Cardiac muscle cell (in vitro differentiated cells and primary cell): ENCODE measurements around the gene RALB. TPM values are rescaled to one million over a fixed set of nuclear protein-coding genes. Genes with fewer than 3 reads are reported as not detected.

Experiments used
- DNase-seq, 2 donors: peaks; one replicate each; pipeline versions ENCODE4 v3.0.0 to v3.0.0-alpha.2; 2010 to 2017; ENCODE audit warnings: low read depth in 1 of 2, low spot score in 1 of 2
- H3K27ac ChIP-seq: fragments of 200-600 bp; sonication (generic); 2 replicates; pipeline ENCODE4 v1.5.1; 2016
- H3K27me3 ChIP-seq: fragments of 200-600 bp; sonication (generic); 2 replicates; pipeline ENCODE4 v1.6.0; 2016; ENCODE audit warnings: control low read depth
- H3K36me3 ChIP-seq: fragments of 200-600 bp; sonication (generic); 2 replicates; pipeline ENCODE4 v1.5.1; 2016; ENCODE audit warnings: control low read depth
- H3K4me1 ChIP-seq: fragments of 200-600 bp; sonication (generic); 2 replicates; pipeline ENCODE4 v1.8.1; 2017; ENCODE audit warnings: low read depth, mild to moderate bottlenecking, mixed run types
- H3K4me3 ChIP-seq: fragments of 200-600 bp; sonication (generic); 2 replicates; pipeline ENCODE4 v1.5.1; 2016; ENCODE audit warnings: mild to moderate bottlenecking
- H3K9me3 ChIP-seq: fragments of 200-600 bp; sonication (generic); 2 replicates; pipeline ENCODE4 v1.5.1; 2017; ENCODE audit warnings: low read depth, mild to moderate bottlenecking, control low read depth
- polyA plus RNA-seq: library from polyadenylated mRNA; unstranded; fragments of >200 nt; fragmentation: Nextera tagmentation; extraction: Ambion mirVana; gene quantifications from 2 replicates; pipeline ENCODE4 v1.2.1, GENCODE V29; 2016
- total RNA-seq: library from RNA; depleted of rRNA; stranded (reverse); fragments of >200 nt; gene quantifications from 2 replicates; pipeline ENCODE4 v1.2.3, GENCODE V29; 2016
- TF ChIP-seq, protein P1 (sequence below): IDR thresholded peaks from 2 replicates; pipeline ENCODE4 v1.5.1; 2012; ENCODE audit warnings: low read depth, mild to moderate bottlenecking, low read length

RALB gene
- total and polyA plus RNA-seq, 2 experiments from 2014 or later = 26.5 to 50.8 TPM

DNA sequence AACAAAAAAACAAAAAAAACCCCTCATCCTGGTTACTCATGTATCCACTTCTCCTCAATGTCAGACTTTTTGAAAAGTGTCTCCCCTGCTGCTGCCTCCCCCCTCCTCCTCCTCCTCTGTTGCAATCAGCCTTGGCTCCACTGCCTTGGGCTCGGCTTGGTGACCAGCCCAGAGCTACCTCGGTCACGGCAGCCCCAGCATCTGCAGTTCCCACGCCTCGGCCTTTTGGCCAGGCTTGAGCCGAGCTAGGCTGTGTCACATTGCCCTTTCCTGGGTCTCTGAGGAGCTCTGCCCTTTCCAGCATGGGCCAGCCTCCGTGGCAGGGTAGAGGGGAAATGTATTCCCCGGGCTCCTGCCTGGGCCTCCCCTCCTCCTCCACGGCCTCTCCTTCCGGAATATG, 70.6 kb downstream of the RALB start:
- peaks cover 18% of the 10 kb centered on the region for H3K27me3 ChIP-seq
- TF ChIP-seq, protein P1, sequence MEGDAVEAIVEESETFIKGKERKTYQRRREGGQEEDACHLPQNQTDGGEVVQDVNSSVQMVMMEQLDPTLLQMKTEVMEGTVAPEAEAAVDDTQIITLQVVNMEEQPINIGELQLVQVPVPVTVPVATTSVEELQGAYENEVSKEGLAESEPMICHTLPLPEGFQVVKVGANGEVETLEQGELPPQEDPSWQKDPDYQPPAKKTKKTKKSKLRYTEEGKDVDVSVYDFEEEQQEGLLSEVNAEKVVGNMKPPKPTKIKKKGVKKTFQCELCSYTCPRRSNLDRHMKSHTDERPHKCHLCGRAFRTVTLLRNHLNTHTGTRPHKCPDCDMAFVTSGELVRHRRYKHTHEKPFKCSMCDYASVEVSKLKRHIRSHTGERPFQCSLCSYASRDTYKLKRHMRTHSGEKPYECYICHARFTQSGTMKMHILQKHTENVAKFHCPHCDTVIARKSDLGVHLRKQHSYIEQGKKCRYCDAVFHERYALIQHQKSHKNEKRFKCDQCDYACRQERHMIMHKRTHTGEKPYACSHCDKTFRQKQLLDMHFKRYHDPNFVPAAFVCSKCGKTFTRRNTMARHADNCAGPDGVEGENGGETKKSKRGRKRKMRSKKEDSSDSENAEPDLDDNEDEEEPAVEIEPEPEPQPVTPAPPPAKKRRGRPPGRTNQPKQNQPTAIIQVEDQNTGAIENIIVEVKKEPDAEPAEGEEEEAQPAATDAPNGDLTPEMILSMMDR = no peak
- peak in 1 of 2 donors; percentile 76 for DNase-seq
- no peaks in the 10 kb centered on the region for H3K36me3 ChIP-seq
- H3K27ac ChIP-seq = no peak overlapping the region
- H3K9me3 ChIP-seq = no peaks in the 10 kb centered on the region
- H3K4me1 ChIP-seq = no peaks in the 10 kb centered on the region
- no peak overlapping the region for H3K4me3 ChIP-seq

DNA sequence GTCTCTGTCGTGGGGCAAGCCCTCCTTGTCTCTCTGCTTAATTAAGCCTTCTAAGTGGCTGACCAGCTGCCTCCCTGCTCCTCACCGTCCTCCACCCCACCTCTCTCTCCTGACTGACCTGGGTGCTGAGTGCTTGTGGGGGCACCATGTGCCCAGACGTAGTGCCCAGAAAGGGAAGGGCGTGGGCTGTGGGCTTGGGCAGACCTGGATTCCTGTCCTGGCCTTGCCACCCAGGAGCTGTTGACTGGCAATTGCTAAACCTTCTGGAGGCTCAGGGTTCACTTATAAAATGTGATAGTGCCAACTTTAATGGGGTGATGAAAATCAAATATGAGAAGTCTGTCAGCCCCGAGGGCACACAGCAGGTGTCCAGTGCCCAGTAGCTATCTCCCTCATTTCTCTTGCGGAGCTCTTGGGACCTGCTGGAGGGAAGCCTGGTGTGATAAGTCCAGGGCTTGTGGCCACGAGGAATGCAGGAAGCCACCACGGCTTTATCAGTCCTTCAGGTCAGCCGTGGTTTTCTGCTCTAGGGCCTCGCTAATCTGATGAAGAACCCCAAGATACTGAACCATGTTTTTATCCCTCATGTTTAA, 71.3 kb downstream of the RALB start:
- TF ChIP-seq, protein P1 = no peak
- no peaks in the 10 kb centered on the region for H3K36me3 ChIP-seq
- no peaks in the 10 kb centered on the region for H3K4me1 ChIP-seq
- DNase-seq = peak in 1 of 2 donors; percentile 23
- no peak overlapping the region for H3K27ac ChIP-seq
- H3K27me3 ChIP-seq = peaks cover 18% of the 10 kb centered on the region
- no peak overlapping the region for H3K4me3 ChIP-seq
- no peaks in the 10 kb centered on the region for H3K9me3 ChIP-seq

DNA sequence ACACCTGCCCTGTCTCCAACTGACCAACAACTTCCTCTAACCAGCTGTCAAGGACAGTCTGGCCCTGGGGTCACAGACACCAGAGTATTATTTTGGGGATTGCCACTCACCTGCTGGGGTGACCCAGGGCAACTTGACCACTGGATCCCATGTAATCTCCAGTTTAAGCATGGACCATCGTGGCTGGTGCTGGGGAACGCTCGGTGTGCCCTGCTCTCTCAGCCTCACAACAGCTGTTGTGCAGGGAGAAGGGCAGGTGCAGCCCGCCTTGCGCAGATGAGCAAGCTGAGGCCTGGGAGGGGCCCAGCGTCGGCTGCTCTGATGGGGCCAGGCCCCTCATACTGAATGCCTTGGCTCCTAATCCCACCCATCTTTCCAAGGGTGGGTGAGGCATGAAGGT, 72.3 kb downstream of the RALB start:
- Histone ChIP-seq H3K4me3 (no peak overlapping the region), H3K36me3 (no peaks in the 10 kb centered on the region), H3K27me3 (peaks cover 16% of the 10 kb centered on the region), H3K27ac (no peak overlapping the region), H3K4me1 (no peaks in the 10 kb centered on the region), H3K9me3 (no peaks in the 10 kb centered on the region)
- TF ChIP-seq, protein P1 = no peak
- DNase-seq = no peak

DNA sequence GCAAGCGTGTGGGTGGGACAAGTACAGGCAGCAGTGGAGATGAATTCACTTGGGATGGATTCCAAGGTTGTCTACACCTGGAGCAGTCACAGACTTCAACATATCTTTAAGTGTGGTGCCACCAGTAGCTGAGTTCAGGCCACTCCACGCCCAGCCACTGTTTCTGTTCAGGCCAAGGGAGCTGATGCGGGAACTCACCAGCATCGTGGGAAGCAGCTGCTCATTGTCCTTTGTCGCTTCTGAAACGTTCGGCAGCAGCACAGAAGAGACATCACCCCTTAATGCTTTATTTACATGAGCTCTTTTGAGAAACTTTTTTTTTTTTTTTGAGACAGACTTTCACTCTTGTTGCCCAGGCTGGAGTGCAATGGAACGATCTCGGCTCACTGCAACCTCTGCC, 73.4 kb downstream of the RALB start:
- H3K9me3 ChIP-seq = no peaks in the 10 kb centered on the region
- H3K27ac ChIP-seq = no peak overlapping the region
- peaks cover 12% of the 10 kb centered on the region for H3K27me3 ChIP-seq
- H3K4me1 ChIP-seq = no peaks in the 10 kb centered on the region
- no peak for DNase-seq
- H3K4me3 ChIP-seq = no peak overlapping the region
- no peaks in the 10 kb centered on the region for H3K36me3 ChIP-seq
- TF ChIP-seq, protein P1 = no peak

DNA sequence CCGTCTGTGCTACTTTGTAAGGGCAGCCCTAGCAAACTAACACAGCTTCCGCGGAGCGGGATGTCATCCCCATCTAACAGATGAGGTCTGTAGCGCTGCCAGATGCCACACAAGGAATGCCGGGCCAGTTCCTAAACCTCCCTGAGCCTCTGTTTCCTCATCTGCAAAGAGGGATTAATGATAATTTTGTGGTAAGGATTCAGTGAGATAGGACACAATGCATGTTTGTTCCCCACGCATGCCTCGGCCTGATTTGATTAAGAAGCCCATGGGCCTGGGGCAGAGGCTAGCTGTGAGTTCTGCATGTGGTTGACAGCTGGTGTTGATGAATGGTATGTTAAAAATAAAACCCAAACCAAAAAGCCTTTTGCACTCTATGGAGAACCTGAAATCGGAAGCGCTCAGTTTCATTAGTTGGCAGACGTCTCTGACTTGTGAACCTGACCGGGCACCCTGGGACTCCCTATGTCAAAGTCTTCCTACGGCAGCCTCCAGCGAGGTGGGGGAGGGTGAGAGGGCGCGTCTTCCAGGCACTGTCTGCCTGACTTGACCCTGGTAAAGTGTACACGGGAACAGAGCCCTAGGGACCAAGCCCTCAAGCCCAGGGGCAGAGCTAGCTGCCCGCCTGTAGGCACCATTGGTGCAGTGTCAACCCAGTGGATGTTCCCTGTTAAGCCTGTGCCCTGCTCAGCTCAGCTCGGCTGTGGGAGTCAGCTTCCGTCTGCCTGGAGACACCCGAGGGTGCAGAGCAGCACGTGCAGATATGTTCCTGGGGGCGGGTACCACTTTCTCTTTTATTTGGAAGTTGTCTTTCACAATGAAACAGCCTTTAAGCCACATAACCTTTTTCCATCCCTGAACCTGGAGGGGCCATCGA, 78.5 kb downstream of the RALB start:
- H3K4me3 ChIP-seq = no peak overlapping the region
- DNase-seq = no peak
- no peaks in the 10 kb centered on the region for H3K9me3 ChIP-seq
- H3K27ac ChIP-seq = no peak overlapping the region
- peaks cover 20% of the 10 kb centered on the region for H3K27me3 ChIP-seq
- no peaks in the 10 kb centered on the region for H3K36me3 ChIP-seq
- TF ChIP-seq, protein P1 = no peak
- H3K4me1 ChIP-seq = no peaks in the 10 kb centered on the region
